ENCODE data around the gene KCNT1. TPM values are rescaled to one million over a fixed set of nuclear protein-coding genes. Genes with fewer than 3 reads are reported as not detected.

Gene KCNT1
- total and polyA plus RNA-seq, 10 of the 15 experiments (the other 5 are each of a cell fraction or from before 2014, with no cell fraction given) = not detected

DNA sequence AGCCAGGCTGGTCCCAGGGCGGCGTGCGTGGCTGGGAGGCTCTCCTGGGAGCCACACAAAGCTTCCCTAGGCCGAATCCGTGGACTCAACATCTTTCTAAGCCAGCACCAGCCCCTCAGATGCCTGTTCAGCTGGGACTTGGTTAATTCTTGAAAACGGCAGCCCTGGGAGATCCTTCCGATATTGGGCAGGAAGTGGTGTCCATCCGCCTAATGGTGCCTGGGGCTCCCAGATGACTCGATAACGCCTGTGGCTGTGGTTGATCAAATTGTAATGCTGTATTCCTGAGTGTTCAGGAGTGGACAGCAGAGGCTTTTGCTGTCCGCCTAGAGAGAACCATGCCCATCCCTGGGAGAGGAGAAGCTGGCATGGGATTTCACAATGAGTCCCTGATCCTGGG, 14.1 kb downstream of the KCNT1 start:
- DNase-seq (ENCODE audit: low read depth, low spot score) = no peak
- H3K4me3 ChIP-seq = no peak overlapping the region
- peaks cover 0 to 7% of the 10 kb centered on the region in 2 experiments; a peak in 2 of 4 replicates for H3K27me3 ChIP-seq (replicated peaks in 1 of 2; ENCODE audit: control insufficient read depth in 2 of 2, insufficient read depth in 2 of 2, low read length in 1 of 2)
- CTCF ChIA-PET = interaction anchor here (1.3 kb wide), 1 partner anchor 10 kb away, joined by 3 read pairs; no protein-coding TSS in a partner anchor
- H2AFZ ChIP-seq (ENCODE audit: control insufficient read depth, low read depth, low read length) = no peak overlapping the region
- SMC1A ChIA-PET (ENCODE audit: uncharacterized antibody, unreplicated experiment) = no interaction called here
- POLR2A ChIA-PET = no interaction called here
- H3K9ac ChIP-seq (ENCODE audit: control insufficient read depth, insufficient read depth, low read length) = no peak overlapping the region
- FAIRE-seq = no peak
- no TSS peak for BruUV-seq (replicated peaks)
- H3K36me3 ChIP-seq (ENCODE audit: control insufficient read depth in 2 of 2, insufficient read depth in 2 of 2, low read length in 1 of 2) = no peaks in the 10 kb centered on the region
- H3K4me1 ChIP-seq (ENCODE audit: control insufficient read depth, insufficient read depth, low read length) = no peaks in the 10 kb centered on the region
- H3K4me2 ChIP-seq (ENCODE audit: control insufficient read depth, insufficient read depth) = no peak overlapping the region
- TF ChIP-seq MEF2A (IDR thresholded peaks at IDR 0.05; ENCODE audit: insufficient read depth, low read depth, low read length) (no peak), KDM1A (IDR thresholded peaks at IDR 0.05; ENCODE audit: borderline replicate concordance) (no peak), GABPA (IDR thresholded peaks at IDR 0.05; ENCODE audit: low read depth) (no peak), ZNF622 (IDR thresholded peaks at IDR 0.05) (no peak), IRF5 (IDR thresholded peaks at IDR 0.05; ENCODE audit: borderline replicate concordance) (no peak), NRF1 (conservative IDR thresholded peaks at IDR 0.05; ENCODE audit: low read depth, low read length) (no peak), BMI1 (IDR thresholded peaks at IDR 0.05; ENCODE audit: borderline replicate concordance) (no peak), E4F1 (IDR thresholded peaks at IDR 0.05; ENCODE audit: borderline replicate concordance, partially characterized antibody) (no peak), TBL1XR1 (IDR thresholded peaks at IDR 0.05; ENCODE audit: low read depth, low read length) (no peak), EP300 (IDR thresholded peaks at IDR 0.05; ENCODE audit: borderline replicate concordance in 1 of 2, control insufficient read depth in 1 of 2, low read depth in 2 of 2, low read length in 2 of 2) (no peak), MEF2B (IDR thresholded peaks at IDR 0.05; ENCODE audit: partially characterized antibody, poor library complexity, severe bottlenecking) (no peak), PRDM15 (CRISPR knock-in tag; IDR thresholded peaks at IDR 0.05) (no peak), GATAD2B (conservative IDR thresholded peaks at IDR 0.05; ENCODE audit: low read depth) (no peak), IKZF1 (conservative IDR thresholded peaks at IDR 0.05) (no peak), ESRRA (IDR thresholded peaks at IDR 0.05; ENCODE audit: low read length) (no peak)
- TF ChIP-seq, protein P1, sequence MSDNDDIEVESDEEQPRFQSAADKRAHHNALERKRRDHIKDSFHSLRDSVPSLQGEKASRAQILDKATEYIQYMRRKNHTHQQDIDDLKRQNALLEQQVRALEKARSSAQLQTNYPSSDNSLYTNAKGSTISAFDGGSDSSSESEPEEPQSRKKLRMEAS (IDR thresholded peaks at IDR 0.05; ENCODE audit: low read depth, low read length) = no peak
- H3K27ac ChIP-seq (ENCODE audit: control insufficient read depth, insufficient read depth) = no peak overlapping the region
- intact Hi-C loops (cut with micrococcal nuclease; ENCODE audit: unreplicated experiment) (no loop called here), in situ Hi-C loops (cut with MboI) (no loop called here)
- WGBS (ENCODE audit: insufficient coverage, insufficient replicate concordance, low lambda C conversion rate, missing lambda C conversion rate) = 51% methylated on average over 11 of the region's 11 CpGs
- no peaks in the 10 kb centered on the region for H3K79me2 ChIP-seq (ENCODE audit: control insufficient read depth, insufficient read depth, low read length)
- H4K20me1 ChIP-seq (ENCODE audit: control insufficient read depth, insufficient read depth) = no peaks in the 10 kb centered on the region
- ATAC-seq = no peak
- no peaks in the 10 kb centered on the region for H3K9me3 ChIP-seq (replicated peaks; ENCODE audit: control insufficient read depth, insufficient read depth, low read length)
- RAD21 ChIA-PET (ENCODE audit: unreplicated experiment) = no interaction called here

All from GM12878 (cell line).